Measurements from ENCODE around the gene INPP4B.
"Not testable (repeated sequence)": the region's sequence is repeated elsewhere in the genome, so short reads cannot be mapped to it uniquely, and the experiment has no call there.

Gene INPP4B

DNA sequence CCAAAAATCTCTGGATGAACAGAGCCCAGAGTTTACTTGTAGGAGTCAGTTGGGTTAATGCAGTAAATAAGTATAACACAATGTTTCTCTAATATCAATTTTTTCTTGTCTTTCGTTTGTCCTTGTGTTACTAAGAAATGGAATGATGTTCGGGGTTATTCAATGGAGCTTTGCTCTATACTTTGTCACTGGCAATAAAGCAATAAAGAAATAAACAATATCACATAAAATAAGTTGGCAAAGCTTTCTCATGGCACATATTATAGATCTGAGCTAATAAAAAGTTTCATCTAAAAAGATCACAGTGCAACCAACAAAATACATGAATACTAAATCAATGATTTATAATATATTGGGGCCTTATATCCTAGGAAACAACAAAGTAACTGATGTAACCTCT is 32.7 kb downstream of the INPP4B start:
- H3K4me3 ChIP-seq (ENCODE audit: low read depth, low read length) = no peak overlapping the region
- TF ChIP-seq, protein P1, sequence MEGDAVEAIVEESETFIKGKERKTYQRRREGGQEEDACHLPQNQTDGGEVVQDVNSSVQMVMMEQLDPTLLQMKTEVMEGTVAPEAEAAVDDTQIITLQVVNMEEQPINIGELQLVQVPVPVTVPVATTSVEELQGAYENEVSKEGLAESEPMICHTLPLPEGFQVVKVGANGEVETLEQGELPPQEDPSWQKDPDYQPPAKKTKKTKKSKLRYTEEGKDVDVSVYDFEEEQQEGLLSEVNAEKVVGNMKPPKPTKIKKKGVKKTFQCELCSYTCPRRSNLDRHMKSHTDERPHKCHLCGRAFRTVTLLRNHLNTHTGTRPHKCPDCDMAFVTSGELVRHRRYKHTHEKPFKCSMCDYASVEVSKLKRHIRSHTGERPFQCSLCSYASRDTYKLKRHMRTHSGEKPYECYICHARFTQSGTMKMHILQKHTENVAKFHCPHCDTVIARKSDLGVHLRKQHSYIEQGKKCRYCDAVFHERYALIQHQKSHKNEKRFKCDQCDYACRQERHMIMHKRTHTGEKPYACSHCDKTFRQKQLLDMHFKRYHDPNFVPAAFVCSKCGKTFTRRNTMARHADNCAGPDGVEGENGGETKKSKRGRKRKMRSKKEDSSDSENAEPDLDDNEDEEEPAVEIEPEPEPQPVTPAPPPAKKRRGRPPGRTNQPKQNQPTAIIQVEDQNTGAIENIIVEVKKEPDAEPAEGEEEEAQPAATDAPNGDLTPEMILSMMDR (IDR thresholded peaks at IDR 0.05; ENCODE audit: borderline replicate concordance, insufficient read depth, low read depth, low read length) = no peak

DNA sequence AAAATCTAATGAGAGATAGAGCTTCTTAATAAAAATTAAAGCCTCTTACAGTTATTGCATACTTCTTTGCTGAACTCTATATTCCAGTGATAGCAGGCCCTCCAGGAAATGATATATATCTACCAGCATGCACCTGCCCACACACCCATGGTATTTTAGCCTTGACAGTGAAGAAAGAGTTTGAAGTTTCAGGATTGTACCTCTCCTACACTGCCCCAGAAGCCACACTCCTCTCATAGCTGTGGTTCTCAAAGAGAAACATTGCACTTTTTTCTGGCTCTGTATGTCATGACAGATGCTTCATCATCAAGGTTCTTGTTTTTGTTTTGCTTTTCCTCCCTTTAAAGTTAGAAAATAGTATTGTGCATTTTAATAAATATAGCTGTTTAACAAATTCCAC is 34.0 kb downstream of the INPP4B start:
- TF ChIP-seq, protein P1 (IDR thresholded peaks at IDR 0.05; ENCODE audit: borderline replicate concordance, insufficient read depth, low read depth, low read length) = no peak
- no peak overlapping the region for H3K4me3 ChIP-seq (ENCODE audit: low read depth, low read length)

DNA sequence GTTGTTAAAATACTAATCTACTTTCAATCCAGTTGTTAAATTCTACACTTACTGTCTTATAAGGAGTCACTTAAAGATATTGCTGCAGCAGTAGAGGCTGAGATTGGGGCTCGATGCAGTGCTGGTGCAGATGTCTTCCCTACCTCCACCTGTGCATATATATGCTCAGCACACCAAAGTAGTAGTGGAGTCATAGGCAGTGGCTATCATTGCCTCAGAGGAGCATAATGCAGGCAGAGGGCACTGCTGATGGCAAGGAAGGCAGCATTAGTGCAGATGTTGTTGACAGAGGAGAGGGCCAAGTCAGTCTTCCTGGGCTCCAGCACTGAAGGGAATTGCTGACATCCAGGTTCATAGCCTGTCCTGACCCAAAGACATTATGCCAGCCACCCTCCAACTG is 35.1 kb downstream of the INPP4B start:
- TF ChIP-seq, protein P1 (IDR thresholded peaks at IDR 0.05; ENCODE audit: borderline replicate concordance, insufficient read depth, low read depth, low read length) = no peak
- H3K4me3 ChIP-seq (ENCODE audit: low read depth, low read length) = no peak overlapping the region

- H3K4me3 ChIP-seq (ENCODE audit: low read depth, low read length) = no peak overlapping the region
- TF ChIP-seq, protein P1 (IDR thresholded peaks at IDR 0.05; ENCODE audit: borderline replicate concordance, insufficient read depth, low read depth, low read length) = no peak
These were observed 36.5 kb downstream of the INPP4B start for GRCh38 chr4:142809559-142809958.

- H3K4me3 ChIP-seq (ENCODE audit: low read depth, low read length) = not testable (repeated sequence)
These were observed 42.2 kb downstream of the INPP4B start for GRCh38 chr4:142803879-142804278.

GRCh38 chr4:142801966-142802365 is 44.1 kb downstream of the INPP4B start:
- TF ChIP-seq, protein P1 (IDR thresholded peaks at IDR 0.05; ENCODE audit: borderline replicate concordance, insufficient read depth, low read depth, low read length) = no peak
- H3K4me3 ChIP-seq (ENCODE audit: low read depth, low read length) = no peak overlapping the region

GRCh38 chr4:142781114-142781513 is 65.0 kb downstream of the INPP4B start:
- TF ChIP-seq, protein P1 (IDR thresholded peaks at IDR 0.05; ENCODE audit: borderline replicate concordance, insufficient read depth, low read depth, low read length) = no peak
- no peak overlapping the region for H3K4me3 ChIP-seq (ENCODE audit: low read depth, low read length)

DNA sequence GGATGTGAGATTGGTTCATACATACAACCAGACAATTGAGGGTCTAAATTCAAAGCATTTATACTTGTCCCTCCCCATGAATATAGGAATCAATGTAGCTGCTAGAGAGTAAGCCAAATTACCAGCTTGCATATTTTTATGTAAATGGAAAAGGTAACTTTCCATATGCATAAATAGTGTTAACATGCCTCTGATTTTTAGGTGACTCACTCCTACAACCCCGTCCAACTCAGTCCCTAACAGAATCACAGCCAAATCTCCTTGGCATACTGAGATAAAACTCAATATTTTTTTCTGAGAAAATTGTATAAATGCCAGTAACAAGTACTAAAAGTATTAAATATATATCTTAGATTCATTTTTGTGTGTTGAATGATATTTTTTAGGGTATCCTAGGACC is 67.2 kb downstream of the INPP4B start:
- no peak overlapping the region for H3K4me3 ChIP-seq (ENCODE audit: low read depth, low read length)
- TF ChIP-seq, protein P1 (IDR thresholded peaks at IDR 0.05; ENCODE audit: borderline replicate concordance, insufficient read depth, low read depth, low read length) = no peak

Data from GM12875 (cell line).